MM.1S (cell line): ENCODE results near the gene ADGRD2.

Experiments used
- CTCF ChIP-seq: fragments of 300-600 bp; sonication (generic); IDR thresholded peaks from 2 replicates; pipeline ENCODE4 v1.5.1; 2016; ENCODE audit warnings: antibody characterized with exemption, low read length, mixed read lengths
- EZH2 ChIP-seq: fragments of 300-600 bp; sonication (generic); optimal IDR thresholded peaks from 2 replicates; pipeline ENCODE3; 2017; ENCODE audit warnings: low read depth, mild to moderate bottlenecking, antibody characterized with exemption, low read length, mixed read lengths
- EZH2phosphoT487 ChIP-seq: fragments of 300-600 bp; sonication (generic); IDR thresholded peaks from 2 replicates; pipeline ENCODE4 v1.6.1; 2018; ENCODE audit warnings: antibody characterized with exemption, low read length

GRCh38 chr9:124493218-124493617 lies 43.0 kb downstream of the ADGRD2 start:
- TF ChIP-seq CTCF (no peak), EZH2 (no peak), EZH2phosphoT487 (no peak)
